Activated naive CD4-positive, alpha-beta T cell treated with anti-CD3 and anti-CD28 coated beads, Interleukin-2, amount 50 U/mL, for 24 hours (primary cell): Measurements from ENCODE around the gene NOS2.
A peak's percentile ranks its signal among the peaks of the same experiment; 100 is the strongest.
"Not testable (repeated sequence)": the region's sequence is repeated elsewhere in the genome, so short reads cannot be mapped to it uniquely, and the experiment has no call there.

Experiments
- H3K27ac Mint-ChIP-seq: one replicate; pipeline ENCODE4 v1.8.0; 2021; ENCODE audit warnings: mild to moderate bottlenecking, mixed read lengths
- H3K27me3 Mint-ChIP-seq: one replicate; pipeline ENCODE4 v1.8.0; 2021; ENCODE audit warnings: mixed read lengths
- H3K36me3 Mint-ChIP-seq: one replicate; pipeline ENCODE4 v1.8.0; 2021; ENCODE audit warnings: mixed read lengths
- H3K4me1 Mint-ChIP-seq: one replicate; pipeline ENCODE4 v1.8.0; 2021; ENCODE audit warnings: mixed read lengths
- H3K4me3 Mint-ChIP-seq: one replicate; pipeline ENCODE4 v1.8.0; 2021; ENCODE audit warnings: mild to moderate bottlenecking, mixed read lengths
- H3K9me3 Mint-ChIP-seq: one replicate; pipeline ENCODE4 v1.8.0; 2021; ENCODE audit warnings: mixed read lengths

NOS2 gene

DNA sequence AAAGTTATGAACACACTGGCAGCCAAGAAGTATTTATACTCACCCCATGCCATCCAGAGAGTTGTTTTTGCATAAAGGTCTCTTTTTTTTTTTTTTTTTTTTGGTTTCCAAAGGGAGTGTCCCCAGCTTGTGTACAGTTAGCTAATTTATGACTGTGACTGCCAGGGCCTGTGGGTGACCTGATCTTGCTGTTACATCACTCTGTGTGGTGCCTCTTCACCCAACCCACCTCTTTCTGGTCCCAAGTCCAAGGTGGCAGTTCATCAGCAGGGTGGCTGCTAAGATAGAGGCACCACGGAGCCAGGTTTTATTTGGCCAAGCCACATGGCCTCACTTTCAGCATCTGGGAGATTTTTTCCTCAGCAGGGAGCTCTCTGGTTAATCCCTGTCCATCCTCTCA, at the start of gene NOS2:
Gene NOS2 (minus strand): TSS at position 8 of the 400 bp plus-strand sequence. CDS start 1,720 bp downstream, outside the sequence.
- H3K27ac Mint-ChIP-seq, result no peak within 1 kb of the TSS
- no peaks in the 10 kb centered on the region for H3K9me3 Mint-ChIP-seq
- no peaks in the 10 kb centered on the region for H3K36me3 Mint-ChIP-seq
- H3K27me3 Mint-ChIP-seq, result peaks cover 6% of the 10 kb centered on the region
- no peak within 1 kb of the TSS for H3K4me3 Mint-ChIP-seq
- H3K4me1 Mint-ChIP-seq, result peaks cover 4% of the 10 kb centered on the region

DNA sequence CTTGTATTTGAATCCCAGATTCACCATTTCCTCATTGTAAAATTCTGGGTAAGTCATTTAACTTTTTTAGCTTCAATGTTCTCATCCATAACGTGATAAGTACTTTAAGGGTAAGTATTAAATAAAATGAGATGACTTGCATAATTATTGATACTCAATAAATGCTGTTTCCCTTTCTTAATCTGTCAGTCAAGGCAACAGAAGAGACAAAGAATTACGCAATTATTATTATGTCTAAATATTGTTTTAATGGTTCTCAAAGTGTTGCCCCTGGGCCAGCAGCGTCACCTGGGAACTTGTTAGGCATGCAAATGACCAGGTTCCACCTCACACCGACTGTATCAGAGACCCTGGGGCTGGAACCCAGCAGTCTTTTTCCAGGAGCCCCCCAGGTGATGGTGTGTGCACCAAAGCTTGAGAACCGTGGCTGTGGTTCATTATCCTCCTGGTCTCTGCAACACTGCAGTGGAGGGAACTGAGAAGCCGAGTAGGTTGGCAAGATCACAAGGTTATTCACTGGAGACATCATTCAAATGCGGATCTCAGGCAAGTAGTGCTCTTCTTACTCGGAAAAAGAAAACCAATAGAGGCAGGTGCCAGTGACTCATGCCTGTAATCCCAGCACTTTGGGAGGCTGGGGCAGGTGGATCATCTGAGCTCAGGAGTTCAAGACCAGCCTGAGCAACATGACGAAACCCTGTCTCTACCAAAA, 49.3 kb upstream of the NOS2 start:
- Mint-ChIP-seq H3K27ac (no peak overlapping the region), H3K4me3 (no peak overlapping the region), H3K9me3 (no peaks in the 10 kb centered on the region), H3K36me3 (no peaks in the 10 kb centered on the region), H3K4me1 (peaks cover 17% of the 10 kb centered on the region), H3K27me3 (no peaks in the 10 kb centered on the region)

GRCh38 chr17:27848931-27849330, 48.6 kb upstream of the NOS2 start:
- H3K27me3 Mint-ChIP-seq, result no peaks in the 10 kb centered on the region
- no peaks in the 10 kb centered on the region for H3K36me3 Mint-ChIP-seq
- no peak overlapping the region for H3K4me3 Mint-ChIP-seq
- H3K27ac Mint-ChIP-seq, result no peak overlapping the region
- H3K4me1 Mint-ChIP-seq, result peaks cover 17% of the 10 kb centered on the region
- no peaks in the 10 kb centered on the region for H3K9me3 Mint-ChIP-seq

DNA sequence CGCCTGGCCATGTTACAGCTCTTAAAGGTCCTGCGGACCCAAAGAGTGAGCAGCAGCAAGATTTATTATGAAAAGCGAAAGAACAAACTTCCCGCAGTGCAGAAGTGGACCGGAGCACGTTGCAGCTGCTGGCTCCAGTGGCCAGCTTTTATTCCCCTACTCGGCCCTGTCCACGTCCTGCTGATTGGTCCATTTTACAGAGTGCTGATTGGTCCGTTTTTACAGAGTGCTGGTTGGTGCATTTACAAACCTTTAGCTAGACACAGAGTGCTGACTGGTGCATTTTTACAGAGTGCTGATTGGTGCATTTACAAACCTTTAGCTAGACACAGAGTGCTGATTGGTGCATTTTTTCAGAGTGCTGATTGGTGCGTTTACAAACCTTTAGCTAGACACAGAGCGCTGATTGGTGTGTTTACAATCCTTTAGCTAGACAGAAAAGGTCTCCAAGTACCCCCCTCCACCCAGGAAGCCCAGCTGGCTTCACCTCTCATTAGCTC, 46.5 kb upstream of the NOS2 start:
- H3K36me3 Mint-ChIP-seq, H3K27ac Mint-ChIP-seq, H3K27me3 Mint-ChIP-seq, H3K9me3 Mint-ChIP-seq: not testable (repeated sequence)
- Mint-ChIP-seq H3K4me1 (peaks cover 17% of the 10 kb centered on the region), H3K4me3 (peak overlapping the region; percentile 78)

DNA sequence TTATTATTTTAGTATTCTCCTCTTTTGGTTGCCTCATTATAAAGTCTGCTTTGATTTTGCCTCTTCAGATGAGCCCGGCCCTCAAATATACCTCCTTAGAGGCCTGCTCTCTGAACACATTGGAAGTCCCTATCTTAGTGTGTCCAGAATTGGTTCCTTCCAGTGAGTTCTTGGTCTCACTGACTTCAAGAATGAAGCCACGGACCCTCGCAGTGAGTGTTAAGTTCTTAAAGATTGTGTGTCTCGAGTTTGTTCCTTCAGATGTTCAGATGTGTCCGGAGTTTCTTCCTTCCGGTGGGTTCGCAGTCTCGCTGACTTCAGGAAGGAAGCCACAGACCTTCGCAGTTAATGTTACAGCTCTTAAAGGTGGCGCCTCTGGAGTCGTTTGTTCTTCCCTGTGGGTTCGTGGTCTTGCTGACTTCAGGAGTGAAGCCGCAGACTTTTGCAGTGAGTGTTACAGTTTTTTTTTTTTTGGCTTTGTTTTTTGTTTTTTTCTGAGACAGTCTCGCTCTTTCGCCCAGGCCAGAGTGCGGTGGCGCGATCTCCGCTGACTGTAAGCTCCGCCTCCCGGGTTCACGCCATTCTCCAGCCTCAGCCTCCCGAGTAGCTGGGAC, 45.8 kb upstream of the NOS2 start:
- Mint-ChIP-seq H3K9me3 (no peaks in the 10 kb centered on the region), H3K36me3 (no peaks in the 10 kb centered on the region), H3K4me1 (peaks cover 17% of the 10 kb centered on the region), H3K4me3 (peak overlapping the region; percentile 78), H3K27ac (peak overlapping the region; percentile 83), H3K27me3 (no peaks in the 10 kb centered on the region)

DNA sequence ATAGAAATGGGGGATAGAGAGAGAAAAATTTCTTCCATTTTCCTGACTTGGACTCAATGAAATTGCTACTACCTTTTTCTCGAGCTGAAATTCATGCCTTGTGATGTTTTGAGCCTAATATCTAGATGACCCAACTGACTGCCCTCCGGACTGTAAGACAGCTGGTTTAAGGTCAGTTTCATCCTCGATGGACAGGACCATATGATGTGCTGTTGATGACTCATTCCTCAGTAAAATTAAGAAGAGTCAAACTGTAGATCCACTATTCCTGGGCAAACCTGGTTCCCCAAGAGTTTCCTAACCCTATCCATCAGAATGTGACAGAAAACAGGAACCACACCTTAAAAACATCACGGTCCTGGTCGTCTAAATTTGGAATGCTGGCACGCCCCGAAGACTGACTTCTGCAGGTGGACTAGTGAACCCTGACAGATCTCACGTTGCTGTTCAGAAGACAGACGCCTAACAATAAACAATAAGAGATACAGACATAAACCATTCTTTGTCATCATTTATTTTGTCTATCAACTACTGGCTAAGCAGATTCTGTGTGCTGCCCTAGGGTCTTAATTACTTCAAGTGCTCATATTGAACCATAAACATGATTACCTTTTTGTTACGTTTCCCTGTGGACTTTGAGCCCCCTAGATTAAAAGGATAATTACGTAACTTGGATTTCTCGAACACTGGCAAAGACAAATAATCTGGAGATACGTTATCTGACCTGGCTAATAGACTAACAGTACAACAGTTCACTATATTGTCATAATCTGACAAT, 45.1 kb upstream of the NOS2 start:
- Mint-ChIP-seq H3K27me3 (no peaks in the 10 kb centered on the region), H3K9me3 (no peaks in the 10 kb centered on the region), H3K4me3 (peak overlapping the region; percentile 78), H3K27ac (no peak overlapping the region), H3K4me1 (peaks cover 17% of the 10 kb centered on the region), H3K36me3 (no peaks in the 10 kb centered on the region)

- Mint-ChIP-seq H3K4me3 (no peak overlapping the region), H3K27ac (no peak overlapping the region), H3K36me3 (no peaks in the 10 kb centered on the region), H3K27me3 (no peaks in the 10 kb centered on the region), H3K9me3 (no peaks in the 10 kb centered on the region), H3K4me1 (peaks cover 4% of the 10 kb centered on the region)
Observed at GRCh38 chr17:27840688-27841087, 40.4 kb upstream of the NOS2 start.

GRCh38 chr17:27840406-27840678, 40.0 kb upstream of the NOS2 start:
- not testable (repeated sequence) for H3K4me1 Mint-ChIP-seq, H3K9me3 Mint-ChIP-seq, H3K27ac Mint-ChIP-seq, H3K4me3 Mint-ChIP-seq, H3K36me3 Mint-ChIP-seq, H3K27me3 Mint-ChIP-seq

GRCh38 chr17:27839571-27840405, 39.5 kb upstream of the NOS2 start:
- H3K27ac Mint-ChIP-seq, H3K36me3 Mint-ChIP-seq, H3K4me1 Mint-ChIP-seq, H3K9me3 Mint-ChIP-seq, H3K27me3 Mint-ChIP-seq, H3K4me3 Mint-ChIP-seq: not testable (repeated sequence)

DNA sequence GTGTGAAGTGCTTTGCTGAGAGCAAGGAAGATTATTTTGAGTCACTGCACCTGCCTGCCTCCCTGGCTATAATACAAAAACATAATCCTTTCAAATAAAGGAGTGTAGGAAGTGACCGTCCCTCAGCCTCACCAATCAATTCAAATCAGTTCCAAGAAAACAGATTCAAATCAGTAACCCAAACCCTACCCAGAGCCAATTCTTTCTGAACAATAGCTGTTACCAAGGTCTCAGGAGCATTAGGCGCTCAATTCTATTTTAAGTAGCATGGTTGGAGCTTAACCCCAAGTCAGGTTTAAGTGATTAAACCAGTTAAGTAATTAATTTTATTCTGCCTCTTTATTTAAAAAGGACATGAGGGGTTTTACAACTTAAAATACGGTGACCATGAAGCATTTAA, 38.3 kb upstream of the NOS2 start:
- not testable (repeated sequence) for H3K9me3 Mint-ChIP-seq, H3K27me3 Mint-ChIP-seq, H3K27ac Mint-ChIP-seq, H3K4me1 Mint-ChIP-seq, H3K4me3 Mint-ChIP-seq, H3K36me3 Mint-ChIP-seq

DNA sequence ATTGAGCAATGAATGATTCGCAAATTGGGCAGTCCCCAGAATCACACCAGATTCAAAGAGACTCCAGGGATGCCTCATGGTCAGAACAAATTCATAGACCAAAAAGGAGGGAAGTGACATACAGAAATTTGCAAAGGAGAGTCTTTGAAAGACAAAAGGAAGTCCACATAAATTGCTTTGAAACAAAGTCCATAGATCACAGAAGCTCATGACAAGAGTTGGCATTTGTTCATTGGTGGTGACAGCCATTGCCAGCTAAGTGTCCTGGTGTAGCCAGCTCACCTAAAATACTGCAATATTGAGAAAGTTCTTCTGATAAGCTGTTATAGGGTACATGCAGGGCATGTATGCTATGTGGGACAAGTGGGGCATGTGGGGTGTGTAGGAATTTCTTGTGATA, 37.4 kb upstream of the NOS2 start:
- not testable (repeated sequence) for H3K4me3 Mint-ChIP-seq, H3K4me1 Mint-ChIP-seq, H3K9me3 Mint-ChIP-seq, H3K27me3 Mint-ChIP-seq, H3K36me3 Mint-ChIP-seq, H3K27ac Mint-ChIP-seq

GRCh38 chr17:27836651-27837050, 36.3 kb upstream of the NOS2 start:
- no peak overlapping the region for H3K4me3 Mint-ChIP-seq
- H3K27me3 Mint-ChIP-seq, result no peaks in the 10 kb centered on the region
- peaks cover 9% of the 10 kb centered on the region for H3K9me3 Mint-ChIP-seq
- H3K36me3 Mint-ChIP-seq, result no peaks in the 10 kb centered on the region
- H3K4me1 Mint-ChIP-seq, result no peaks in the 10 kb centered on the region
- no peak overlapping the region for H3K27ac Mint-ChIP-seq

GRCh38 chr17:27834571-27834970, 34.2 kb upstream of the NOS2 start:
- H3K4me1 Mint-ChIP-seq, result no peaks in the 10 kb centered on the region
- peaks cover 9% of the 10 kb centered on the region for H3K9me3 Mint-ChIP-seq
- no peak overlapping the region for H3K27ac Mint-ChIP-seq
- H3K36me3 Mint-ChIP-seq, result no peaks in the 10 kb centered on the region
- no peaks in the 10 kb centered on the region for H3K27me3 Mint-ChIP-seq
- H3K4me3 Mint-ChIP-seq, result no peak overlapping the region

- Mint-ChIP-seq H3K4me1 (no peaks in the 10 kb centered on the region), H3K36me3 (no peaks in the 10 kb centered on the region), H3K27me3 (no peaks in the 10 kb centered on the region), H3K9me3 (peaks cover 9% of the 10 kb centered on the region), H3K4me3 (no peak overlapping the region), H3K27ac (no peak overlapping the region)
Observed at GRCh38 chr17:27832831-27833230, 32.5 kb upstream of the NOS2 start.

- H3K27me3 Mint-ChIP-seq, H3K9me3 Mint-ChIP-seq, H3K4me3 Mint-ChIP-seq, H3K4me1 Mint-ChIP-seq, H3K36me3 Mint-ChIP-seq, H3K27ac Mint-ChIP-seq: not testable (repeated sequence)
Observed at GRCh38 chr17:27829888-27830287, 29.6 kb upstream of the NOS2 start.
